ENCODE results near the gene ZDHHC13.

The ZDHHC13 gene

GRCh38 chr11:19163617-19164016, 46.6 kb downstream of the ZDHHC13 start:
- no peak for DNase-seq (ENCODE audit: extremely low read depth in 1 of 2, low read depth in 1 of 2)

- no peak for DNase-seq (ENCODE audit: extremely low read depth in 1 of 2, low read depth in 1 of 2)
These were observed 47.4 kb downstream of the ZDHHC13 start for GRCh38 chr11:19164230-19164855.

- no peak for DNase-seq (ENCODE audit: extremely low read depth in 1 of 2, low read depth in 1 of 2)
These were observed 47.9 kb downstream of the ZDHHC13 start for GRCh38 chr11:19164881-19165280.

GRCh38 chr11:19168090-19168489, 51.1 kb downstream of the ZDHHC13 start:
- DNase-seq (ENCODE audit: extremely low read depth in 1 of 2, low read depth in 1 of 2) = no peak

- DNase-seq (ENCODE audit: extremely low read depth in 1 of 2, low read depth in 1 of 2) = no peak
These were observed 56.2 kb downstream of the ZDHHC13 start for GRCh38 chr11:19173004-19173689.

- DNase-seq (ENCODE audit: extremely low read depth in 1 of 2, low read depth in 1 of 2) = no peak
These were observed 57.1 kb downstream of the ZDHHC13 start for GRCh38 chr11:19173964-19174638.

- no peak for DNase-seq (ENCODE audit: extremely low read depth in 1 of 2, low read depth in 1 of 2)
These were observed 59.7 kb downstream of the ZDHHC13 start for GRCh38 chr11:19176629-19177186.

- DNase-seq (ENCODE audit: extremely low read depth in 1 of 2, low read depth in 1 of 2) = no peak
These were observed 64.7 kb downstream of the ZDHHC13 start for GRCh38 chr11:19181531-19182261.

- no peak for DNase-seq (ENCODE audit: extremely low read depth in 1 of 2, low read depth in 1 of 2)
These were observed 66.7 kb downstream of the ZDHHC13 start for GRCh38 chr11:19183646-19184045.

GRCh38 chr11:19185036-19185435, 68.1 kb downstream of the ZDHHC13 start:
- DNase-seq (ENCODE audit: extremely low read depth in 1 of 2, low read depth in 1 of 2) = no peak

GRCh38 chr11:19185516-19186052, 68.6 kb downstream of the ZDHHC13 start:
- DNase-seq (ENCODE audit: extremely low read depth in 1 of 2, low read depth in 1 of 2) = no peak

GRCh38 chr11:19187114-19187832, 70.3 kb downstream of the ZDHHC13 start:
- no peak for DNase-seq (ENCODE audit: extremely low read depth in 1 of 2, low read depth in 1 of 2)

- DNase-seq (ENCODE audit: extremely low read depth in 1 of 2, low read depth in 1 of 2) = no peak
These were observed 70.9 kb downstream of the ZDHHC13 start for GRCh38 chr11:19187833-19188258.

- no peak for DNase-seq (ENCODE audit: extremely low read depth in 1 of 2, low read depth in 1 of 2)
These were observed 74.7 kb downstream of the ZDHHC13 start for GRCh38 chr11:19191530-19192169.

- no peak for DNase-seq (ENCODE audit: extremely low read depth in 1 of 2, low read depth in 1 of 2)
These were observed 76.9 kb downstream of the ZDHHC13 start for GRCh38 chr11:19193916-19194315.

- no peak for DNase-seq (ENCODE audit: extremely low read depth in 1 of 2, low read depth in 1 of 2)
These were observed 77.8 kb downstream of the ZDHHC13 start for GRCh38 chr11:19194620-19195308.

- DNase-seq (ENCODE audit: extremely low read depth in 1 of 2, low read depth in 1 of 2) = no peak
These were observed 79.5 kb downstream of the ZDHHC13 start for GRCh38 chr11:19196432-19196831.

GRCh38 chr11:19199048-19199447, 82.1 kb downstream of the ZDHHC13 start:
- DNase-seq (ENCODE audit: extremely low read depth in 1 of 2, low read depth in 1 of 2) = no peak

GRCh38 chr11:19199771-19200170, 82.8 kb downstream of the ZDHHC13 start:
- no peak for DNase-seq (ENCODE audit: extremely low read depth in 1 of 2, low read depth in 1 of 2)
